Ovary (tissue), 3 donors: ENCODE measurements around the gene RXFP2.

Source experiments
- EP300 ChIP-seq: sonication (generic); formaldehyde crosslinking; IDR thresholded peaks from one replicate; pipeline ENCODE4 v1.6.1; 2017; ENCODE audit warnings: antibody characterized with exemption
- POLR2A ChIP-seq: fragments of 450-650 bp; IDR thresholded peaks from one replicate; pipeline ENCODE4 v1.6.1; 2017; ENCODE audit warnings: antibody characterized with exemption, mild to moderate bottlenecking, moderate library complexity
- TF ChIP-seq, protein P1 (sequence below), 3 donors: fragments of 450-650 bp in 2 of 3; fragments of 200-600 bp in 1 of 3; IDR thresholded peaks; one replicate each; pipeline versions ENCODE4 v1.5.1 to v1.8.0; 2016 to 2022; ENCODE audit warnings: antibody characterized with exemption in 3 of 3, mild to moderate bottlenecking in 1 of 3
- donor health status: DM: no; HTN: no; CAD: no.

DNA sequence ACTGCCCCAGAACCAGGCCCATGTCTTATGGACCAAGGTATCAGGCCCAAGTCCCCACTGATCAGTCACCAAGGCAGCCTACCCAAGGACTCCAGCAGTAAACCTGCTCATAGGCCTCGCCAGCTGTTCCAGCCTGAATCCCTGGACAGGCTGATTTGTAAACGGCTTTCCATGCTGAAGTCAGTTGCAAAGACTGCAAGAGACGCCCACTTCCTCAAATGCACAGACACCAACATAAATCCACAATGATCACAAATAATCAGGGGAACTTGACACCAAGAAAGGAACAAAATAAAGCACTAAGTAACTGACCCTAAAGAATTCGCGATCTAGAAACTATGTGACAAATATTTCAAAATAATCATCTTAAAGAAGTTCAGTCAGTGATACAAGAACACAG, 75.2 kb downstream of the RXFP2 start:
- TF ChIP-seq, protein P1, sequence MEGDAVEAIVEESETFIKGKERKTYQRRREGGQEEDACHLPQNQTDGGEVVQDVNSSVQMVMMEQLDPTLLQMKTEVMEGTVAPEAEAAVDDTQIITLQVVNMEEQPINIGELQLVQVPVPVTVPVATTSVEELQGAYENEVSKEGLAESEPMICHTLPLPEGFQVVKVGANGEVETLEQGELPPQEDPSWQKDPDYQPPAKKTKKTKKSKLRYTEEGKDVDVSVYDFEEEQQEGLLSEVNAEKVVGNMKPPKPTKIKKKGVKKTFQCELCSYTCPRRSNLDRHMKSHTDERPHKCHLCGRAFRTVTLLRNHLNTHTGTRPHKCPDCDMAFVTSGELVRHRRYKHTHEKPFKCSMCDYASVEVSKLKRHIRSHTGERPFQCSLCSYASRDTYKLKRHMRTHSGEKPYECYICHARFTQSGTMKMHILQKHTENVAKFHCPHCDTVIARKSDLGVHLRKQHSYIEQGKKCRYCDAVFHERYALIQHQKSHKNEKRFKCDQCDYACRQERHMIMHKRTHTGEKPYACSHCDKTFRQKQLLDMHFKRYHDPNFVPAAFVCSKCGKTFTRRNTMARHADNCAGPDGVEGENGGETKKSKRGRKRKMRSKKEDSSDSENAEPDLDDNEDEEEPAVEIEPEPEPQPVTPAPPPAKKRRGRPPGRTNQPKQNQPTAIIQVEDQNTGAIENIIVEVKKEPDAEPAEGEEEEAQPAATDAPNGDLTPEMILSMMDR (IDR thresholded peaks at IDR 0.05), result no peak
- no peak for TF ChIP-seq POLR2A
- TF ChIP-seq EP300, result no peak
